K562 (cell line): Measurements from ENCODE around the gene ANKRD24. TPM values are rescaled to one million over a fixed set of nuclear protein-coding genes. Genes with fewer than 3 reads are reported as not detected.

Experiments
- ATAC-seq: fragments of 200-7000 bp; cut with Tn5 transposase; 3 replicates; pipeline ENCODE4 v1.9.1; 2020; ENCODE audit warnings: moderate library complexity
- BruUV-seq: library from RNA; stranded (reverse); fragments of 400-500 nt; replicated peaks from 2 replicates; lab custom pipeline; 2021; lab: Mats Ljungman, UMichigan
- CTCF ChIA-PET: fragments of 300-600 bp; formaldehyde crosslinking; extraction: SDS; loops from one replicate; lab custom pipeline; 2021; ENCODE audit warnings: low intra/inter-chr PET ratio; lab: Yijun Ruan, JAX
- POLR2A ChIA-PET: fragments of 300-600, 350-650 bp; sonication (Branson Sonifier 250); formaldehyde crosslinking; extraction: SDS; loops from one replicate; lab custom pipeline; 2021; ENCODE audit warnings: antibody characterized with exemption, inconsistent platforms; lab: Yijun Ruan, JAX
- DNase-seq, 4 experiments: peaks; one replicate each; pipeline versions ENCODE4 v3.0.0 to v3.0.0-alpha.2; 2011 to 2018; ENCODE audit warnings: low spot score in 3 of 4, mixed read lengths in 3 of 4; ENCODE audit errors: extremely low read depth in 1 of 4
- FAIRE-seq: peaks from 2 replicates; lab custom pipeline; 2011; peaks lifted over from hg19 to GRCh38; lab: Jason Lieb, UNC
- H2AFZ ChIP-seq: 2 replicates; pipeline ENCODE4 v1.6.0; 2011; ENCODE audit warnings: low read depth, low read length, control low read depth, inconsistent platforms
- H3K27ac ChIP-seq: fragments of 200-600 bp; 3 replicates; pipeline ENCODE4 v1.8.0; 2011; ENCODE audit warnings: low read depth, mild to moderate bottlenecking, control low read depth, inconsistent platforms, low read length, moderate library complexity, mixed read lengths; ENCODE audit errors: extremely low read depth
- H3K27me3 ChIP-seq, 2 experiments: fragments of 300-600 bp in 1 of 2; 2 replicates in 1 of 2; 3 replicates in 1 of 2; pipeline versions ENCODE4 v1.6.0 to v1.8.0; 2011; ENCODE audit warnings: inconsistent platforms in 2 of 2, low read length in 2 of 2, mild to moderate bottlenecking in 1 of 2, mixed read lengths in 1 of 2, moderate library complexity in 1 of 2; ENCODE audit not compliant: control insufficient read depth in 2 of 2, insufficient read depth in 2 of 2
- H3K36me3 ChIP-seq: fragments of 300-600 bp; 3 replicates; pipeline ENCODE4 v1.8.0; 2011; ENCODE audit warnings: mild to moderate bottlenecking, low read length, inconsistent platforms; ENCODE audit not compliant: control insufficient read depth, insufficient read depth
- H3K4me1 ChIP-seq, 2 experiments: fragments of 200-600 bp in 1 of 2; replicated peaks in 1 of 2; 2 replicates in 1 of 2; 3 replicates in 1 of 2; pipeline versions ENCODE4 v1.5.1 to v1.8.0; 2011; ENCODE audit warnings: inconsistent platforms in 2 of 2, low read length in 2 of 2, mild to moderate bottlenecking in 1 of 2, mixed read lengths in 1 of 2, moderate library complexity in 1 of 2; ENCODE audit not compliant: control insufficient read depth in 2 of 2, insufficient read depth in 2 of 2
- H3K4me2 ChIP-seq: 2 replicates; pipeline ENCODE4 v1.6.1; 2011; ENCODE audit warnings: low read length, control low read depth, inconsistent platforms, mixed read lengths; ENCODE audit not compliant: insufficient read depth
- H3K4me3 ChIP-seq: fragments of 200-600 bp; sonication (generic), shearing (Covaris generic); 2 replicates; pipeline ENCODE4 v1.5.1; 2016; ENCODE audit warnings: control low read depth, inconsistent platforms
- H3K79me2 ChIP-seq: fragments of 200-600 bp; 3 replicates; pipeline ENCODE4 v1.8.0; 2011; ENCODE audit warnings: low read length, inconsistent platforms; ENCODE audit not compliant: control insufficient read depth, insufficient read depth
- H3K9ac ChIP-seq, 2 experiments: 2 replicates each; pipeline versions ENCODE4 v1.6.0 to v1.6.1; 2011; ENCODE audit warnings: low read depth in 2 of 2, low read length in 2 of 2, control low read depth in 1 of 2, inconsistent platforms in 1 of 2, mild to moderate bottlenecking in 1 of 2, mixed read lengths in 1 of 2; ENCODE audit not compliant: insufficient read depth in 1 of 2
- H3K9me1 ChIP-seq: one replicate; pipeline ENCODE4 v1.6.0; 2011; ENCODE audit warnings: inconsistent platforms, mild to moderate bottlenecking, low read length, moderate library complexity; ENCODE audit not compliant: control insufficient read depth, insufficient read depth
- H3K9me3 ChIP-seq: replicated peaks from 2 replicates; pipeline ENCODE4 v1.5.1; 2011; ENCODE audit warnings: low read depth, low read length, inconsistent platforms; ENCODE audit not compliant: control insufficient read depth, insufficient read depth
- H4K20me1 ChIP-seq: replicated peaks from 2 replicates; pipeline ENCODE4 v1.6.1; 2011; ENCODE audit warnings: low read length, inconsistent platforms, mixed read lengths; ENCODE audit not compliant: control insufficient read depth, insufficient read depth
- NCOA4 ChIP-seq: fragments of 450-650 bp; IDR thresholded peaks from 2 replicates; pipeline ENCODE4 v1.6.1; 2018; ENCODE audit warnings: mild to moderate bottlenecking; ENCODE audit not compliant: partially characterized antibody
- RBM39 ChIP-seq: fragments of 200-400 bp; formaldehyde crosslinking; optimal IDR thresholded peaks from 2 replicates; pipeline ENCODE3; 2018; ENCODE audit warnings: low read depth, low read length
- RFX7 ChIP-seq: fragments of 250-450 bp; sonication (Bioruptor Pico); IDR thresholded peaks from 2 replicates; pipeline ENCODE4 v1.5.1; 2021; ENCODE audit warnings: mild to moderate bottlenecking
- SETDB1 ChIP-seq: IDR thresholded peaks from one replicate; pipeline ENCODE4 v1.6.1; 2012; ENCODE audit warnings: low read length, control low read depth, inconsistent platforms
- SPI1 ChIP-seq: IDR thresholded peaks from 2 replicates; pipeline ENCODE4 v1.6.1; 2011; ENCODE audit warnings: low read depth, low read length, control low read depth, borderline replicate concordance
- TOE1 ChIP-seq, 2 experiments: fragments of 450-650 bp in 1 of 2; sonication (generic) in 1 of 2; formaldehyde crosslinking in 1 of 2; IDR thresholded peaks; 2 replicates each; pipeline versions ENCODE4 v1.7.1 to v1.8.0; 2016 to 2022; ENCODE audit warnings: borderline replicate concordance in 2 of 2, mild to moderate bottlenecking in 2 of 2, antibody characterized with exemption in 1 of 2, inconsistent platforms in 1 of 2, low read depth in 1 of 2, missing genetic modification reagents in 1 of 2, moderate library complexity in 1 of 2
- WGBS: fragments of 100-300 bp; shearing (Covaris generic); methylation state at CpG from one replicate; pipeline ENCODE4 v1.1.6; 2016; ENCODE audit warnings: low coverage, mixed read lengths; ENCODE audit not compliant: insufficient coverage; ENCODE audit errors: missing lambda C conversion rate; 5-methylcytosine and 5-hydroxymethylcytosine counted together
- in situ Hi-C: fragments of 300-500 bp; cut with MboI; formaldehyde crosslinking; loops from 4 replicates; pipeline ENCODE4 v1.15.0; 2018; ENCODE audit warnings: inconsistent platforms, mixed read lengths
- intact Hi-C: fragments of 100-400 bp; cut with micrococcal nuclease; formaldehyde crosslinking; loops from 2 replicates; pipeline ENCODE4 v1.14.2; 2022
- polyA plus RNA-seq, 8 experiments: library from polyadenylated mRNA; depleted of rRNA in 4 of 8; stranded (reverse) in 5 of 8; unstranded in 3 of 8; fragments of >200 nt; fragmentation: Nextera tagmentation in 2 of 8; fragmentation: Illumina TruSeq in 1 of 8; extraction: Ambion mirVana in 2 of 8; extraction: Trizol in 1 of 8; gene quantifications; 2 replicates each; pipeline versions ENCODE4 v1.2.1 to v1.2.3, GENCODE V29; 2011 to 2014; ENCODE audit warnings: inconsistent platforms in 1 of 8, missing spikeins in 1 of 8
- total RNA-seq, 7 experiments: library from RNA; depleted of rRNA in 6 of 7; stranded (reverse); fragments of >200 nt in 6 of 7; fragmentation: Illumina TruSeq in 2 of 7; extraction: Trizol in 2 of 7; gene quantifications; 2 replicates each; pipeline versions ENCODE4 v1.2.1 to v1.2.3, GENCODE V29; 2011 to 2021; ENCODE audit warnings: low replicate concordance in 1 of 7
- TF ChIP-seq, protein P1 (sequence below): fragments of 450-650 bp; IDR thresholded peaks from 2 replicates; pipeline ENCODE4 v1.6.1; 2014; ENCODE audit warnings: low read depth, mild to moderate bottlenecking, moderate library complexity, borderline replicate concordance

The ANKRD24 gene
- total and polyA plus RNA-seq, 9 of the 15 experiments (the other 6 are each of a cell fraction or from before 2014, with no cell fraction given), result 0.07 to 0.12 (median 0.09) TPM; not detected in 5

- POLR2A ChIA-PET, result interaction anchor here (0.8 to 1.7 kb wide), 5 partner anchors 12 to 226 kb away, joined by 3 to 5 read pairs (median 4); no protein-coding TSS in a partner anchor
- WGBS, result 90% methylated on average over 11 of the region's 11 CpGs
- in situ Hi-C loops, result no loop called here
- Histone ChIP-seq H2AFZ (no peak overlapping the region), H3K27ac (no peak overlapping the region), H3K36me3 (peaks cover 51% of the 10 kb centered on the region; the same call in 2 of the 3 replicates)
- TF ChIP-seq NCOA4 (no peak), TOE1 (IDR thresholded peaks at IDR 0.05; ENCODE audit: borderline replicate concordance) (no peak), TOE1 (CRISPR knock-in tag; IDR thresholded peaks at IDR 0.05; ENCODE audit: borderline replicate concordance, low read depth) (no peak), RFX7 (no peak), RBM39 (no peak), SPI1 (peak; percentile 62; the same call in 1 of the 2 replicates), SETDB1 (no peak)
- TF ChIP-seq, protein P1, sequence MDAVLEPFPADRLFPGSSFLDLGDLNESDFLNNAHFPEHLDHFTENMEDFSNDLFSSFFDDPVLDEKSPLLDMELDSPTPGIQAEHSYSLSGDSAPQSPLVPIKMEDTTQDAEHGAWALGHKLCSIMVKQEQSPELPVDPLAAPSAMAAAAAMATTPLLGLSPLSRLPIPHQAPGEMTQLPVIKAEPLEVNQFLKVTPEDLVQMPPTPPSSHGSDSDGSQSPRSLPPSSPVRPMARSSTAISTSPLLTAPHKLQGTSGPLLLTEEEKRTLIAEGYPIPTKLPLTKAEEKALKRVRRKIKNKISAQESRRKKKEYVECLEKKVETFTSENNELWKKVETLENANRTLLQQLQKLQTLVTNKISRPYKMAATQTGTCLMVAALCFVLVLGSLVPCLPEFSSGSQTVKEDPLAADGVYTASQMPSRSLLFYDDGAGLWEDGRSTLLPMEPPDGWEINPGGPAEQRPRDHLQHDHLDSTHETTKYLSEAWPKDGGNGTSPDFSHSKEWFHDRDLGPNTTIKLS, result no peak
- TF ChIP-seq, all 486 proteins: peak for 1
- Histone ChIP-seq H3K9me3 (peaks cover 9% of the 10 kb centered on the region), H3K9me1 (no peaks in the 10 kb centered on the region), H3K4me2 (no peak overlapping the region), H3K4me3 (no peak overlapping the region), H4K20me1 (no peaks in the 10 kb centered on the region), H3K79me2 (no peaks in the 10 kb centered on the region), H3K9ac (no peak overlapping the region), H3K27me3 (no peaks in the 10 kb centered on the region), H3K4me1 (peaks cover 0 to 5% of the 10 kb centered on the region in 2 experiments; a peak in 1 of 5 replicates)
- FAIRE-seq (no peak), ATAC-seq (no peak), DNase-seq (peak in 1 of 4 experiments; percentile 3)
- BruUV-seq, result no TSS peak
- intact Hi-C loops, result no loop called here
- CTCF ChIA-PET, result no interaction called here
Measured at GRCh38 chr19:4260613-4261191, 78.2 kb downstream of the ANKRD24 start.
